Right lobe of liver (tissue), 4 donors: ENCODE measurements around the gene ACSS1.

Experiments used
- CTCF ChIP-seq, 4 donors: fragments of 200-600 bp in 3 of 4; fragments of 450-650 bp in 1 of 4; IDR thresholded peaks; one replicate each; pipeline versions ENCODE4 v1.5.1 to v1.8.0; 2016 to 2022; ENCODE audit warnings: antibody characterized with exemption in 4 of 4, mild to moderate bottlenecking in 2 of 4
- POLR2A ChIP-seq: fragments of 450-650 bp; IDR thresholded peaks from one replicate; pipeline ENCODE4 v1.6.1; 2017; ENCODE audit warnings: antibody characterized with exemption, mild to moderate bottlenecking
- donor health status: DM: no; HTN: no; CAD: no.
- donor health status: DM: no; HTN: no; CAD: no.
- donor health status: DM: no; HTN: yes; CAD: no.

DNA sequence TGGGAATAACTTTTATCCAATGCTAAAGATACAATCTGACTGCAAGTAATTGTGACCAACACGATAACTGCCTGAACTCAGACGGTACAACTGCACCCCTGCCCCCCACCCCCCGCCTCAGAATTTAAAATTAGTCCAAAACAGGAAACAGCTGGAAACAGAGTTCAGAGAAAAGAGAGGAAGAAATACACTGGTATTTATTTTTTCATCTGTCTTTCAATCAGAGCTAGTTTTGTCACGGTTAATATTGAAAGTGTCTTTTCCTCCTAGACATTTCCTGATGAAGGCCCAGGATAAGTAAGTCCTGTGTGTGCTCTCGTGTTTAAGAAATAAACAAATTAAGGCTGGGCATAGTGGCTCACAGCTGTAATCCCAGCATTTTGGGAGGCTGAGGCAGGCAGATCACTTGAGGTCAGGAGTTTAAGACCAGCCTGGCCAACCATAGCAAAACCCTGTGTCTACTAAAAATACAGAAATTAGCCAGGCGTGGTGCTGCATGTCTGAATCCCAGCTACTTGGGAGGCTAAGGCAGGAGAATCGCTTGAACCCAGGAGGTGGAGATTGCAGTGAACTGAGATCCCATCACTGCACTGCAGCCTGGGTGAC lies 21.5 kb downstream of the ACSS1 start:
- TF ChIP-seq CTCF (IDR thresholded peaks at IDR 0.05) = no peak
- TF ChIP-seq POLR2A = no peak
